B cell (primary cell): Measurements from ENCODE around the gene SELENOV.

Experiments
- CTCF ChIP-seq: fragments of 200-600 bp; IDR thresholded peaks from one replicate; pipeline ENCODE4 v1.8.0; 2022; ENCODE audit warnings: antibody characterized with exemption, mild to moderate bottlenecking
- EZH2 ChIP-seq: IDR thresholded peaks from 2 replicates; pipeline ENCODE4 v1.6.1; 2012; ENCODE audit warnings: borderline replicate concordance, low read depth, mild to moderate bottlenecking, moderate library complexity, low read length; ENCODE audit not compliant: insufficient read depth, poor library complexity, severe bottlenecking

- TF ChIP-seq CTCF (no peak), EZH2 (no peak)
Observed at GRCh38 chr19:39480337-39481228, 34.4 kb upstream of the SELENOV start, which contains the start of gene TIMM50.
